NCI-H460 (cell line): ENCODE data around the gene RCAN2. TPM values are rescaled to one million over a fixed set of nuclear protein-coding genes. Genes with fewer than 3 reads are reported as not detected.

Source experiments
- DNase-seq: peaks from one replicate; pipeline ENCODE4 v3.0.0-alpha.2; 2016; ENCODE audit warnings: low read depth; ENCODE audit errors: extremely low read depth
- total RNA-seq: library from RNA; depleted of rRNA; stranded (reverse); fragments of >200 nt; shearing (Covaris generic); gene quantifications from 2 replicates; pipeline ENCODE4 v1.2.3, GENCODE V29; 2014; rRNA removed

Gene RCAN2
- total RNA-seq, 1 experiment from 2014 or later, result not detected

DNA sequence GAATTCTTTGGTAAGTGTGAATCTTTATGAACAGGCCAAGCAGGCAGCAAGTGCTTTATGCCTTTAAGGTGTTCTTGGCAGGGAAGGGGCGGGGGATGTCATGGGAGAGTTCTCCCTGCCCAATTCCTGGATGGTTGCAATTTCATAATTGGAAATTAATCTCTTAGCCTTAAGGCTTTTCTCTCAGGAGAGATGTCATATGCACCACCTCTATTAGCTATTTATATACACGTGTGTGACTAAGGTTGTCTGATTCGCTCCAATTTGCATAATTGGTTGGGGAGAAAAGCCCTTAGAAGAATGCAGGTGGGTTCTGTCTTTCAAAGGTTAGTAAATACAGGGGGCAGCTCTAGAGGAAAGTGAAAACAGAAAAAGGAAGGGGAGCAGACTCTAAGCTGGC lies 315.3 kb downstream of the RCAN2 start:
- no peak for DNase-seq

DNA sequence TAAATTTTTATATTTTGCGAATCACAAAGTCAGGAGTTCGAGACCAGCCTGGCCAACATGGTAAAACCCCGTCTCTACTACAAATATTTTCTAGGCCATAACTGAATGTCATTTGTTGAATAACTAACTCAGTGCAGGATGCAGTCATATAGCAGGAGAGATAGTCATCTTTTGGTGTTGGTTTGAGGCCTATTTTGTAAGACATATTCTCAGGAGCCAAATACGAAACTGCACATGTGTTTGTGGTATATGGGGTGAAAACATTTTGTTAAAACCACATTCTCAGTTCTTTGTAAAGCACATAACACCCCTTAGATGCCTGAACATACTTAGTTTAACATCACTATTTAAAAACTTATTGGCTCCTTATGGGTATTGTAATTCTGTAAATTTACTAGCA lies 315.8 kb downstream of the RCAN2 start:
- DNase-seq, result no peak

DNA sequence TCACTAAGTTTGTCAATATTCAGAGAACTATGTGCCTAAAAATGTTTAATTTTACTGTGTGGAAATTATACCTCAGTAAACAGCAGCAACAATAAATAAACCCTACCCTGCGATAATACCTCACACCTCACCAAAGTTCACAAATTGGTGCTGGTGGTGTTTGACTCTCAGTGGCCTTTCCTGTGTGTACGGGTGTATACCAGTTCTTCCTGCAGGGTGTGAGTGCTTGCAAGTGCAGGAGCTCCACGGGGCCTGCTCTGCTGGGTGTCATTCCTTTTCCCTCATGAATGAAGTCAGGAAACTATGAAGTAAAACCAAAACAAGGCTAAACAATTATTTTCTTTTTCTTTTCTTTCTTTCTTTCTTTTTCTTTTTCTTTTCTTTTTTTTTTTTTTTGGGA lies 316.3 kb downstream of the RCAN2 start:
- no peak for DNase-seq

DNA sequence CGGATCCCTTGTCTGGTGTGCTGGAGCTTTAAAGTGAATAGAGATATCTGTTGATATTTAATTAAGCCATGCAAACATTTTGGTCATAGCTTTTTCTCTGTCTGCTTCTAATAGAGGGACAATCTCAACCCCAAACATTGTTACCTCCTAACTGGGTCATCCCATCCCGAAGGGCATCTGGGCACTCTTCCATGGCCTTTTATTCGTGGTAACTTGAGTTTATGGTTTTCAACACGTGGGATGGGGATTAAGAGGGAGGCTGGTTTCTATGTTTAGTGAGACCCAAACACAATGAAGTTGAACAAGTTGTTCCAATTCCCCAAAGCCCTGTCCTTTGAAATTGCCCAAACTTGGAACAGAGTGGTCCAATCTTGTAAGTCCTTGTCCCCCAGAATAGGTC lies 319.1 kb downstream of the RCAN2 start:
- no peak for DNase-seq

Other genes with a start within 250 kb of the RCAN2 start
- 9.1 and 10.6 TPM in 2 replicates for gene CYP39A1, start 161.4 kb upstream of the RCAN2 start, total RNA-seq
- gene SLC25A27, start 161.5 kb upstream of the RCAN2 start, total RNA-seq, result 8.8 and 22.6 TPM in 2 replicates
- 0.25 and 0.35 TPM in 2 replicates for gene TDRD6, start 196.4 kb upstream of the RCAN2 start, total RNA-seq
- gene PLA2G7, start 243.9 kb upstream of the RCAN2 start, total RNA-seq, result 7.9 and 10.6 TPM in 2 replicates